Measurements from ENCODE around the gene FANCG.

FANCG gene

DNA sequence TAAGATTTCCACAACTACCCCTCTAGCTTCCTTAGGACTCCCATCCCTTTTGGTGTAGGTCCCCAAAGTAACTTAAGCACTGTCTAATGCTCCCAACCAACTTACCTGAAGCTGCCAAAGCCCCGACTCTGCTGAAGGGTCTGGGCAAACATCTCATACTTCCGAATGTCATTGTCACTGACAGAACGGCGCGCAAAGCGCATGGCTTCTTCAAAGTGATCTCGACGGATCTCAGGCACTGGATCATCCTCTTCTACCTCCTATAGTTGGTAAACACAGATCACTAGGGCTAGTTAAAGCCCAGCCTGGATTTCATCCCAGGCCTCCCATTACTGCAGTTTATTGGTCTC is 22.5 kb downstream of the FANCG start:
- no peak for DNase-seq

- DNase-seq, result no peak
Measured at GRCh38 chr9:35056571-35057270, 23.0 kb downstream of the FANCG start.

DNA sequence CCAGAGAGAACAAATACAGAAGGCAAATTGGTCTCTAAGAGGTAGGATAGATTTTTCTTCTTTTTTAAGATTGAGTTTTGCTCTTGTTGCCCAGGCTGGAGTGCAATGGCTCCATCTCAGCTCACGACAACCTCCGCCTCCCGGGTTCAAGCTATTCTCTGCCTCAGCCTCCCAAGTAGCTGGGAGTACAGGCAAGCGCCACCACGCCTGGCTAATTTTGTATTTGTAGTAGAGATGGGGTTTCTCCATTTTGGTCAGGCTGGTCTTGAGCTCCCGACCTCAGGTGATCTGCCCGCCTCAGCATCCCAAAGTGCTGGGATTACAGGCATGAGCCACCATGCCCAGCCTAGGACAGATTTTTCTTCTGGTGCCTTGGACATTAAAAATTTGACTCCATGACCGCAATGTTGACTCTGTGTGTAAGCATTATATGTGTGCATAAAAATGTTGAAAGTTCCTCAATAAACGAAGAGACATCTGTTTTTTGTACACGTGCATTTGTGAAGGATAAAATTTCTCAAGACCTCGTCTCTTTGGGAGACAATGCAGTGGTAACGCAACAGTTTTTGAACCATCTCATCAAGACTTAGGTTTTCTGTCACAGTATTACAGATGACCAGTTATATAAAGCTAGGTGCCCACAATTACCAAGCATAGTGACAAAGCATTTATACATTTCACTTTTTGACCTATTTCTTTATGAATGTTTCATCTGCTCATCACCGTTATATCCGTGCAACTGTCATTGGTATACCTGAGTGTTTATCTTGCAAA is 24.7 kb downstream of the FANCG start:
- DNase-seq, result no peak

- DNase-seq, result no peak
Measured at GRCh38 chr9:35054185-35054835, 25.4 kb downstream of the FANCG start.

DNA sequence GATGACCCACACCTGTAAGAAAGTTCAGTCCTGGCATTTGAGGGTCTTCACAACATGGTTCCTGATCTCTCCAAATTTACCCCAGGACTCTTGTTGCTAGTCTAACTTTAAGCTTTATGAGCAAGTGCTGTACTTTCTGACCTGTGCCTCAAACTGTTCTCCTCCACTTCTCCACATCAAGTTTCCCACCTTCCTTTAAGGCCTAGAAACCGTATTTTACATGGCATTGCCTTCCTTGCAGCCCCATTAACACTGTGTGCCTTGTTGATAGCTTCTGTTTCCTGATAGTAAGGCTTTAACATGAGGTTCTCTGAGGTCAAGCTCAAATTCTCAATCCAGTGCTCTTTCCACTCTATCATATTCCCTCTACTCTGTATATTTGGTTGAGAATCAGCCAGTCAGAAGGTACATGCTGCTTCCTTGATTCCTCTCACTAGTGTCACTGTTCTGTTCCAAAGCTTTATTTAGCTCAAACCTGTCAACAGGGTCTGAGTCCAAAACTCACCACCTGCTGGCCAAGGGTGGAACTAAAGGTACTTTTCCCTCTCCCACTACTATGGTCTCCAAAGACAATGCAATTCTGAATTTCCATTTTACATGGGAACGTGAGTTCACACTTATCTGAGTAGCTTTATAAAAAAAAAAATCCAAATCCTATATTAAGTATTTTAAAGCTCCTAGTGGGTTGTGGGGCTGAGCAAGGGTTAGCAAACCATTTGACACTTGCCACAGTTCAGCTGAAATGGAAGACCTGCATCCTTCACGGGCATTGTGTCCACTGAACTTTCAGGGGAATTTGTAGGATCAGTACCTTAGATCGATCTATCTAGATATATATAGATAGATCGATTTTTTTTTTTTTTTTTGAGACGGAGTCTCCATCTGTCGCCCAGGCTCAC is 28.4 kb downstream of the FANCG start:
- DNase-seq, result peak in 1 of 2 experiments; percentile 18

DNA sequence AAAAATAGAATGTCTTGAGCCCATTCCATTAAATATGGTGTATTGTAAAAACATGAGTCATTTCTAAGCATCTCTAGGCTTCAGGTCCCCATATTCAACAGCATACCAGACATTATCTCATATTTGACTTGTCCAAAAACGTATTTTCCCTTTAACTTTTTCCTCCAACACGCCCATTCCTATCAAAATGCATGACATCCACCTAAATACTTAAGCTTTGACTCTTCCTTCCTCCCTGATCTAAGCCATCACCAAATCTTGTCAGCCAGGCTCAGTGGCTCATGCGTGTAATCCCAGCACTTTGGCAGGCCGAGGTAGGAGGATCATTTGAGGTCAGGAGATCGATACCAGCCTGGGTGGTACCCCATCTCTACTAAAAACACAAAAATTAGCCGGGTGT is 31.2 kb downstream of the FANCG start:
- DNase-seq, result no peak

- no peak for DNase-seq
Measured at GRCh38 chr9:35044071-35044470, 35.7 kb downstream of the FANCG start.

DNA sequence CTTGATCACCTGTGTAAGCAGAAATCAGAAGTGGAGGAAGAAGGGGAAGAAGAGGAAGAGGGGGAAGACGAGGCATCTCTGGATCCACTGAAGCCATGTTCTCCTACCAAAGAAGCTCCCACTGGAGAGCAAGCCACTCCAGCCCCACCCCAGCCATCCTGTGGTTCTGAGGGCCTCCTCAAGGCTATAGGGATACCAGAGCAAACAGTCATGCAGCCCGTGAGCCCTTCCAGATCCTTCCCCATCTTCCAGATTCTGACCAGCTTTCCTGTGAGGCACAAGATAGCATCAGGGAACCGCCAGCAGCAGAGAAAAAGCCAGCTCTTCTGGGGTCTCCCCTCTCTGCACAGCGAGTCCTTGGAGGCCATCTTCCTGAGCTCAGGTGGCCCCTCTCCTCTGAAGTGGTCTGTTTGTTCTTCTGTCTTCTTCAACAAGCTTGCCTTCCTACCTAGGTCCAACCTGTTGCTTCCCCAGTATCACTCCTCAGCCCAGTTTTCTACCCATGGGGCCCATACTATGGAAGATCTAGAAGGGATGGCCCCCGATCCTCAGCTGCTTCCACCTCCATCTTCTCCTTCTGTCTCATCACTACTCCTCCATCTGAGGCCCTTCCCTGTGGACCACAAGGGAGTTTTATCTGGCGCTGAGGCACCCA is 36.7 kb downstream of the FANCG start:
- no peak for DNase-seq

DNA sequence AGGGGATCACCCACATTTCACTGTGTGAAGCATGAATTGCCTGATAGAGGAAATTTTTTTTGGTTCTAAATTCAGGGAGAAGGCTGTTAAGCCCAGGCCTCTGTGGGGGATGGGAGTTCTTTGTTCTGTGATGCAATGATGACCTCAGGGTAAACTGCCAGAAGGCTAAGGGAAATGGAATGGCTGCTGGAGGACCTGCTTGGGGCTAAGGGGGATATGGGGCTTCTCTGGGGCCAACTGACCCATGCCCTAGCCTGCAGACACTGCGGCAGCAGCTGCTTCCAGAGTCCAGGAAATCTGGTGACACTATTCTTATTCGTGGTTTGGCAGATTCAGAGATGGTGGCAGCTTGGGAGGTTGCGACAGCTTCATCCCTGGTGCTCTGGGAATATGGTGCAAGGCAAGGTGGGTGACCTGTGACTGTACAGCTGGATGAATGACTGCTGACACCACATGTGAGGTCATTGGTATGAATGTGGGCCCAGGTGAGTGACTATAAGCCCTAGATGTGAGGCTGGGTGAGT is 37.6 kb downstream of the FANCG start:
- no peak for DNase-seq

DNA sequence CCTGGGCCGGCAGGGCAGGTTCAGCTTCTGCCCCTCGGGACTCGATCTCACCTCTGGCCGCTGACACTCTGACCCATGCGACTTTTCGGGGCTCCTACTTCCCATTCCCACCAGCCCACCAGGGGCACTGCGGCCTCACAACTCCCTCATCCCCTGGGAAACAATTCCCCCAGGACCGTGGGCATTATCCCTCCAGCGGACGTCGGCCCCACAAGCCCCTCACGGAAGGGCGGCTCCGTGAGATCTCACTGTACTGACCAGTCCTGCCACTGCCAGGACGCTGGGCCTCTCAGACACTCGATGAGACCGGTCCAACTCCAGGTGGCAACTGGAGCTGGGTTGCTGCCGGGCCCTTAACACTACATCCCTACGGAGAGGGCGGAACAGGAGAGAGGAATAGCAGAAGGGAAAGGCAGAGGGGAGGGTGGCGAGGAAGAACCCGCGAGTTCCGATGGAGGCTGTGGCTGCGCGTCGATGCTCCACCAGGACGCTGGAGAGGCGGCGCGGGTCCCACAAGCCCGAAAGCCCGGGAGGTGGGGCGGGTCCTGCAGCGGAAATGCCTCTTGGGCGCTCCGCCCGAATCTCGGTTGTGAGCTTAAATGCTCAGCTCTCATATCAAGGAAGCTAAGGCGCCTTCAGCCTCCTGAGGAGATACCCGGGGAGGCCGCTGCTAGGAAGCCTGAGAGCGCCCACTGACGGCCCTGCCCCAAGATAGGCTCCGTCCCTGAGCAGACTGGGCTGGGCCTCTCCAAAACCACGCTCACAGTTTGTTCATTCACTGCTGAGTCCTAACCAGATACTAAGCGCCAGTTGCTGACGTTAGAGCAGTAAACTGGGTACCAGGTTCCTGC is 43.7 kb downstream of the FANCG start:
- DNase-seq, result no peak

GRCh38 chr9:35033101-35033500 is 46.6 kb downstream of the FANCG start:
- DNase-seq, result no peak

DNA sequence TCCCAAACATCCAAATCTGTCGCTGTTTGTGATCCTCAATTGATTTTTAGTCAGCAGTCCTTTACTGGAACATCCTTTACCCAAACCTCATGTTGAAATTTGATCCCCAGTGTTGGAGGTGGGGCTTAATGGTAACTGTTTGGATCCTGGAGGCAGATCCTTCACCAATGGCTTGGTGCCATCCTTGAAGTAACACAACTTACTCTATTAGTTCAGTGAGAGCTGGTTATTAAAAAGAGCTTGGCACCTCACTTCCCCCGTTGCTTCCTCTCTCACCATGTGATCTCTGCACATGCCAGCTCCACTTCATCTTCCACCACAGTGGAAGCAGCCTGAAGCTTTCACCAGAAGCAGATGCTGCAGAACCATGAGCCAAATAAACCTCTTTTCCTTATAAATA is 49.9 kb downstream of the FANCG start:
- DNase-seq, result no peak

- DNase-seq, result no peak
Measured at GRCh38 chr9:35029241-35029640, 50.5 kb downstream of the FANCG start.

DNA sequence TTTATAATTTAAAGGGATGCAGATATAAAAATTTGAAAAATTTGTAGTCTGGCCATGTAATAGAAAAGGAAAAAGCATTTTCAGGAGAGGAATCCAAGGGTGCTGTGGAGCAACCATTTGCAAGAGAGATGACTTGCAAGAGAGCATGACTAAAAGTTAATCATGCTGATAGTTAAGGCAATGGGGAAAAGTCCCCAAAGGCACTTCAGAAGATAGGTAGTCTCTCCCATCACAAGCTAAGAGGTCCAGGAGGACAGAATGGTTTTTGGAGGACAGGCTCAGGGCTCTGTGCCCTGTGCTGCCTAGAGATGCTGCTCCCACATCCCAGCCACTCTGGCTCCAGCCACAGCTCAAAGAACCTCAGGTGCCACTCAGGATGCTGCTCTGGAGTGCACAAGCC is 51.4 kb downstream of the FANCG start:
- no peak for DNase-seq

DNA sequence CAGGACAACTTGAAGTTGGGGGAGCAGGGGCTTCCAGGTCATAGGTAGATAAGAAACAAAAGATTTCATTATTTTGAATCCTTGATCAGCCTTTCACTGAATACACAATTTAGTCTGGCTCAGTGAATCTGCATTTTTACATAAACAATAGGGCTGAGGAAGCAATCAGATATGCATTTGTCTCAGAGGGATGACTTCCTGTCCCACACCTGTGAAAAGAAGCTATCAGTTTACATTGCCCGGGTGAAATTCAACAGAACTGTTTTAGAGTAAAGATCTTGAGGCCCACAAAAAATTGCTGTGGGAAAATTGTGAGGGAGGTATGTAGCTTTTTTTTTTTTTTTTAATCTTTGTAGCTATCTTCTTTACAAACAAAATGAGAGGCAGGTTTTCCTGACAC is 51.9 kb downstream of the FANCG start:
- no peak for DNase-seq

- DNase-seq, result no peak
Measured at GRCh38 chr9:35027374-35027773, 52.4 kb downstream of the FANCG start.

- no peak for DNase-seq
Measured at GRCh38 chr9:35026671-35027070, 53.1 kb downstream of the FANCG start.
